Heart left ventricle (tissue), 16 donors: ENCODE data around the gene XXYLT1. TPM values are rescaled to one million over a fixed set of nuclear protein-coding genes. Genes with fewer than 3 reads are reported as not detected.

ENCODE experiments used
- ATAC-seq, 4 donors: fragments of 200-7000 bp; cut with Tn5 transposase; one replicate each; pipeline ENCODE4 v1.9.1; 2020 to 2022; ENCODE audit warnings: moderate library complexity in 4 of 4, mild to moderate bottlenecking in 3 of 4, moderate number of reproducible peaks in 1 of 4
- DNase-seq, 5 donors: peaks; one replicate each; pipeline ENCODE4 v3.0.0-alpha.2; 2020
- H3K27ac ChIP-seq, 12 donors: fragments of 200-600 bp; sonication (generic) in 4 of 12; one replicate each; pipeline versions ENCODE4 v1.5.0 to v1.8.0; 2016 to 2022; ENCODE audit warnings: mild to moderate bottlenecking in 2 of 12
- H3K27me3 ChIP-seq, 9 donors: fragments of 200-600 bp; sonication (generic) in 2 of 9; one replicate each; pipeline versions ENCODE4 v1.5.1 to v1.8.0; 2016 to 2022; ENCODE audit warnings: mild to moderate bottlenecking in 3 of 9
- H3K36me3 ChIP-seq, 9 donors: fragments of 200-600 bp; sonication (generic) in 2 of 9; one replicate each; pipeline versions ENCODE4 v1.5.0 to v1.8.0; 2018 to 2022; ENCODE audit warnings: mild to moderate bottlenecking in 2 of 9
- H3K4me1 ChIP-seq, 12 donors: fragments of 200-600 bp; sonication (generic) in 4 of 12; one replicate each; pipeline versions ENCODE4 v1.5.0 to v1.8.0; 2016 to 2022; ENCODE audit warnings: mild to moderate bottlenecking in 3 of 12
- H3K4me3 ChIP-seq, 12 donors: fragments of 200-600 bp; sonication (generic) in 4 of 12; one replicate each; pipeline versions ENCODE4 v1.5.0 to v1.8.0; 2017 to 2022; ENCODE audit warnings: mild to moderate bottlenecking in 9 of 12, moderate library complexity in 4 of 12
- H3K9me3 ChIP-seq, 12 donors: fragments of 200-600 bp; sonication (generic) in 4 of 12; one replicate each; pipeline versions ENCODE4 v1.5.0 to v1.8.0; 2016 to 2022; ENCODE audit warnings: mild to moderate bottlenecking in 1 of 12
- POLR2A ChIP-seq, 2 donors: fragments of 450-650 bp; IDR thresholded peaks; one replicate each; pipeline ENCODE4 v1.6.1; 2017; ENCODE audit warnings: antibody characterized with exemption in 2 of 2, mild to moderate bottlenecking in 2 of 2, moderate library complexity in 2 of 2
- WGBS, 4 donors: extraction: QIAGEN DNeasy Blood & Tissue Kit in 2 of 4; methylation state at CpG; one replicate each; pipeline versions ENCODE4 v1.1.5 to v1.1.7; 2013 to 2018; 5-methylcytosine and 5-hydroxymethylcytosine counted together
- intact Hi-C, 10 donors: fragments of 100-400 bp; cut with DNase I; formaldehyde crosslinking; loops; one replicate each; pipeline versions ENCODE4 v1.11.1 to v1.14.2; 2022
- polyA plus RNA-seq, 2 donors: library from polyadenylated mRNA; stranded (reverse); fragments of 200-250 nt; gene quantifications; one replicate each; pipeline ENCODE4 v1.2.3, GENCODE V29; 2013
- total RNA-seq, 9 donors: library from RNA; depleted of rRNA in 2 of 9; stranded (reverse); fragments of >200 nt in 2 of 9; fragmentation: NEBNext Ultra II Directional in 3 of 9; extraction: Animal tissue kit (Norgen Biotek cat#: 25700) in 3 of 9; gene quantifications; one replicate each; pipeline versions ENCODE4 v1.1.0 to v1.2.4, GENCODE V29; 2016 to 2023
- TF ChIP-seq, protein P1 (sequence below), 12 donors: fragments of 200-600 bp; sonication (generic) in 4 of 12; IDR thresholded peaks; one replicate each; pipeline versions ENCODE4 v1.5.0 to v1.8.0; 2018 to 2022; ENCODE audit warnings: antibody characterized with exemption in 12 of 12, mild to moderate bottlenecking in 5 of 12
- donor health status: ischemic (EF 13 %, LVEDD 7.1; RV severe dilation, severe dysfunction).
- donor health status: healthy with polysubstance abuse.
- donor health status: DM: no; HTN: yes; CAD: no.
- donor health status: DM: no; HTN: no; CAD: no.
- donor health status: ischemic (EF 25% LVEDD 6.9; RV normal size, moderate dysfunction).
- donor health status: ischemic (EF 25% LVEDD 5.7; RV mildly dilated, moderate dysfunction).
- donor health status: healthy.
- donor health status: DM: yes; HTN: yes; CAD: no.
- donor health status: ischemic (EF 35%, LVEDD 5.7; RV mildly dilated, moderate dysfunction).
- donor health status: nonischemic (EF 11% LVEDD 7.7; RV severe dilation, severe dysfunction).
- donor health status: DM: yes; HTN: yes; CAD: no.
- donor health status: PGD.
- donor health status: ischemic (EF 29% LVEDD 5.4; RV normal size, mild dysfunction).
- donor health status: nonischemic (EF 23%, LVEDD 6.1; RV moderate dilation, normal function).

XXYLT1 gene
- total and polyA plus RNA-seq, 11 donors, result 1.9 to 8.6 (median 4.8) TPM

GRCh38 chr3:195145579-195145978 is 125.4 kb downstream of the XXYLT1 start:
- intact Hi-C loops, result no loop called here
- Histone ChIP-seq H3K9me3 (peaks cover 0 to 5% (median 0%) of the 10 kb centered on the region in 12 donors), H3K4me1 (peaks cover 0 to 46% (median 25%) of the 10 kb centered on the region in 12 donors), H3K36me3 (no peaks in the 10 kb centered on the region), H3K4me3 (no peak overlapping the region), H3K27ac (no peak overlapping the region), H3K27me3 (no peaks in the 10 kb centered on the region)
- no peak for ATAC-seq
- DNase-seq, result no peak
- 91 to 99% (median 95%) methylated on average over 10 to 12 of the region's 12 CpGs for WGBS, 4 donors
- TF ChIP-seq POLR2A (IDR thresholded peaks at IDR 0.05), result no peak

DNA sequence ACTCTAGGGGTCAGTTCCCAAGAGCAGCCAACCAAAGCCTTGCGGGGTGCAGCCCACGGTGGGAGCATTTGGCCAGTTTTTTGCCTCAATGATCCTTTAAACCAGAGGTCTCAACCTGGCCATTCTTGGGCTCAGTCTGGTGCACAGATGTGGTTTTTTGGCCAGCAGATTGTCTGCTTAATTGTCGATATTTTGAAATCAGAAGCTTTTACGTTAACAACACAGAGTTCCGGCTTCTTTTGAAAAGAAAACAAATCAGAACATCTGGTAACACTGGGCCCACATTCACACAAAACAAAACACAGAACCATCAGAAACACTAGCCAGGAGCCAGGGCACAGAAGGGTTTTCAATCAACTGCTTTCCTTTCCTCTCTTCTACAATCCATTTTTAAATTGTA is 127.7 kb downstream of the XXYLT1 start:
- WGBS, 4 donors, result 82 to 95% (median 90%) methylated on average over 5 of the region's 5 CpGs
- no peak overlapping the region for H3K27ac ChIP-seq
- H3K36me3 ChIP-seq, result no peaks in the 10 kb centered on the region
- H3K9me3 ChIP-seq, result peaks cover 0 to 8% (median 0%) of the 10 kb centered on the region in 12 donors
- DNase-seq (no peak), ATAC-seq (no peak)
- H3K27me3 ChIP-seq, result no peaks in the 10 kb centered on the region
- TF ChIP-seq POLR2A (IDR thresholded peaks at IDR 0.05), result no peak
- TF ChIP-seq, protein P1, sequence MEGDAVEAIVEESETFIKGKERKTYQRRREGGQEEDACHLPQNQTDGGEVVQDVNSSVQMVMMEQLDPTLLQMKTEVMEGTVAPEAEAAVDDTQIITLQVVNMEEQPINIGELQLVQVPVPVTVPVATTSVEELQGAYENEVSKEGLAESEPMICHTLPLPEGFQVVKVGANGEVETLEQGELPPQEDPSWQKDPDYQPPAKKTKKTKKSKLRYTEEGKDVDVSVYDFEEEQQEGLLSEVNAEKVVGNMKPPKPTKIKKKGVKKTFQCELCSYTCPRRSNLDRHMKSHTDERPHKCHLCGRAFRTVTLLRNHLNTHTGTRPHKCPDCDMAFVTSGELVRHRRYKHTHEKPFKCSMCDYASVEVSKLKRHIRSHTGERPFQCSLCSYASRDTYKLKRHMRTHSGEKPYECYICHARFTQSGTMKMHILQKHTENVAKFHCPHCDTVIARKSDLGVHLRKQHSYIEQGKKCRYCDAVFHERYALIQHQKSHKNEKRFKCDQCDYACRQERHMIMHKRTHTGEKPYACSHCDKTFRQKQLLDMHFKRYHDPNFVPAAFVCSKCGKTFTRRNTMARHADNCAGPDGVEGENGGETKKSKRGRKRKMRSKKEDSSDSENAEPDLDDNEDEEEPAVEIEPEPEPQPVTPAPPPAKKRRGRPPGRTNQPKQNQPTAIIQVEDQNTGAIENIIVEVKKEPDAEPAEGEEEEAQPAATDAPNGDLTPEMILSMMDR (IDR thresholded peaks at IDR 0.05), result no peak
- no peak overlapping the region for H3K4me3 ChIP-seq
- peaks cover 0 to 25% (median 7%) of the 10 kb centered on the region in 12 donors for H3K4me1 ChIP-seq
- intact Hi-C loops, result no loop called here

DNA sequence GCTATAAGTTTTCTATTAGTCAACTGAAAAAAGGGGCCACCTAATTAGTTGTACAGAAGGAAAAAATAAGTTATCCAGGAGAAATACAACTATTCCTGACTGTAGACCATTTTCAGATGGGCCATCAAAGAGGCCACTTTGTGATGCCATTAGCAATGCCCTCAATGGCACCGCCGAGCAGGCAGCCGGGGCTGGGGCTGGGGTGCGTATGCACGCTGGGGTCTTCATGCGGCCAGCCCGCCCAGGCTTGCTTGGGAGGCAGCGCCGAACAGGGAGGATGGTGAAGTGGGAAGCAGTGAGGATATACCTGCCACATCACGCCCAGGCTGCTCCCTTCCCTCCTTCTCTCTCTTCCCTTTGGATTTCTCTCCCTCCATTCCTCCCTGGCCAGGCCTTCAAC is 128.4 kb downstream of the XXYLT1 start:
- Histone ChIP-seq H3K36me3 (no peaks in the 10 kb centered on the region), H3K27me3 (no peaks in the 10 kb centered on the region), H3K27ac (no peak overlapping the region), H3K9me3 (peaks cover 0 to 8% (median 0%) of the 10 kb centered on the region in 12 donors), H3K4me1 (peaks cover 0 to 18% (median under 1%) of the 10 kb centered on the region in 12 donors), H3K4me3 (no peak overlapping the region)
- intact Hi-C loops, result no loop called here
- WGBS, 4 donors, result 93 to 99% (median 97%) methylated on average over 10 of the region's 10 CpGs
- DNase-seq (no peak), ATAC-seq (no peak)
- TF ChIP-seq, protein P1 (IDR thresholded peaks at IDR 0.05), result no peak
- no peak for TF ChIP-seq POLR2A (IDR thresholded peaks at IDR 0.05)

DNA sequence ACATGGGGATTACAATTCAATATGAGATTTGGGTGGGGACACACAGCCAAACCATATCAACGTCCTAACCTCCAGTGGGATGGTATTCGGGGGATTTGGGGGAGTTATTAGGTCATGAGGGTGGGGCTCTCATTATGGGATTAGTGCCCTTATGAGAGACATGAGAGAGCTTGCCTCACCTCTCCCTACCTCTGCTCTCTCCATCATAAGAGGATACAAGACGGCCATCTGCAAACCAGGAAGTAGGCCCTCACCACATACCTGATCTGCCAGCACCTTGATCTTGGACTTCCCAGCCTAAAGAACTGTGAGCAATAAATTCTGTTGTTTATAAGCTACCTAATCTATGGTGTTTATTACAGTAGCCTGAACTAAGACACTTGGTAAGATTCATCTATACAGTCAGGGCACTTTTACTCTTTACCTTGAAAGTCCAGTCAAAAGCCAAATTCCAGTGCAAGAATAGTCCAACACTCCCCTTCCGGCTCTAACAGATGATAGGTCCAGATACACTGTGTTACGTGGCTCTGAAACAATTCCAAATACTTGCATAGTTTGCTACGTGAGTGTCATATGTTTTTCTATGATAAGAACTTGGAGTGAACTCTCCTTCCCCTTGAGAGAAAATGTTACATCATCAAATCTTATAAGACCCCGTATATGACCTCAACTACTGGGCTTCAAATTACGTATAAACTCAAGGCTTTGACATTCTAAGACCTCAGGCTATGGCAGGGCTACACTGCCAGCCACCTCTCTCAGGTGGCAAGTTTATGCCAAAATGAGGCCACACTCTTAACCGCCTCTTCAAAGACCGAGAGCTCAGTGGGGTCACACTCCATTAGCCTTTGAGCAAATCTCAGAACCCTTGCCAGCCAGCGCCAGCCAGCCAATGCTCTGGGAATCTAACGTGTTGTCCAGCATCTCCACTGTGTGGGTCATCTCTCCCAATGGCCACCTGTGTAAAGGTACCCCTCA is 129.9 kb downstream of the XXYLT1 start:
- WGBS, 4 donors, result 82 to 88% (median 83%) methylated on average over 11 to 12 of the region's 12 CpGs
- Histone ChIP-seq H3K27ac (no peak overlapping the region), H3K9me3 (peaks cover 0 to 8% (median 0%) of the 10 kb centered on the region in 12 donors), H3K4me3 (no peak overlapping the region), H3K4me1 (peaks cover 0 to 5% (median 0%) of the 10 kb centered on the region in 12 donors), H3K27me3 (no peaks in the 10 kb centered on the region), H3K36me3 (no peaks in the 10 kb centered on the region)
- peak in 1 of 4 donors; percentile 24 for ATAC-seq
- no peak for DNase-seq
- TF ChIP-seq POLR2A (IDR thresholded peaks at IDR 0.05), result no peak
- TF ChIP-seq, protein P1 (IDR thresholded peaks at IDR 0.05), result no peak
- intact Hi-C loops, result no loop called here
